Uterus (tissue), 2 donors: ENCODE measurements around the gene ZNF771.

Experiments used
- POLR2A ChIP-seq, 2 donors: fragments of 450-650 bp; IDR thresholded peaks; one replicate each; pipeline ENCODE4 v1.6.1; 2016; ENCODE audit warnings: antibody characterized with exemption in 2 of 2, mild to moderate bottlenecking in 1 of 2, moderate library complexity in 1 of 2
- TF ChIP-seq, protein P1 (sequence below), 4 experiments: fragments of 200-600 bp in 2 of 4; fragments of 450-650 bp in 2 of 4; sonication (generic) in 2 of 4; IDR thresholded peaks; one replicate each; pipeline ENCODE4 v1.5.1; 2016 to 2019; ENCODE audit warnings: antibody characterized with exemption in 4 of 4, mild to moderate bottlenecking in 2 of 4, moderate library complexity in 1 of 4

DNA sequence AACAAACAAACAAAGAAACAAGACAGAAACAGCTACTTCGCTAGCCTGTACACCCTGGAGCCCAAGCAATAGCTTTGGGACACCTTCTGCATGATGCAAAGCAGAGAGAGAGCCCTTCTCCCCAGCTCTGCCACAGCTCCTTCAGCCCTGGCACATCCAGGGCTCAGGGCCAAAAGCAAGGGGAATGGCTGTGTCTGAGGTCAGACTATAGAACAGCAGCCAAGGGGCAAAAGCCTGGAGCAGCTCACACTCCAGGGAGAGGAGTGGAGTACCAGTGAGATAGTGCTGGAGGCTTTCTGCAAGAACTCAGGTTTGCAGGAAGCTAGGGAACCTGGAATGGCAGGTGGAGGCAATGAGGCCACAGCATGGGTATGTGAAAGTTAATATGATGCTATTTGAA lies 49.9 kb downstream of the ZNF771 start:
- TF ChIP-seq, protein P1, sequence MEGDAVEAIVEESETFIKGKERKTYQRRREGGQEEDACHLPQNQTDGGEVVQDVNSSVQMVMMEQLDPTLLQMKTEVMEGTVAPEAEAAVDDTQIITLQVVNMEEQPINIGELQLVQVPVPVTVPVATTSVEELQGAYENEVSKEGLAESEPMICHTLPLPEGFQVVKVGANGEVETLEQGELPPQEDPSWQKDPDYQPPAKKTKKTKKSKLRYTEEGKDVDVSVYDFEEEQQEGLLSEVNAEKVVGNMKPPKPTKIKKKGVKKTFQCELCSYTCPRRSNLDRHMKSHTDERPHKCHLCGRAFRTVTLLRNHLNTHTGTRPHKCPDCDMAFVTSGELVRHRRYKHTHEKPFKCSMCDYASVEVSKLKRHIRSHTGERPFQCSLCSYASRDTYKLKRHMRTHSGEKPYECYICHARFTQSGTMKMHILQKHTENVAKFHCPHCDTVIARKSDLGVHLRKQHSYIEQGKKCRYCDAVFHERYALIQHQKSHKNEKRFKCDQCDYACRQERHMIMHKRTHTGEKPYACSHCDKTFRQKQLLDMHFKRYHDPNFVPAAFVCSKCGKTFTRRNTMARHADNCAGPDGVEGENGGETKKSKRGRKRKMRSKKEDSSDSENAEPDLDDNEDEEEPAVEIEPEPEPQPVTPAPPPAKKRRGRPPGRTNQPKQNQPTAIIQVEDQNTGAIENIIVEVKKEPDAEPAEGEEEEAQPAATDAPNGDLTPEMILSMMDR (IDR thresholded peaks at IDR 0.05), result no peak
- no peak for TF ChIP-seq POLR2A (IDR thresholded peaks at IDR 0.05)
